Endothelial cell (in vitro differentiated cells): ENCODE data around the gene SNX27. TPM values are rescaled to one million over a fixed set of nuclear protein-coding genes. Genes with fewer than 3 reads are reported as not detected.

Source experiments
- DNase-seq: peaks from one replicate; pipeline ENCODE4 v3.0.0; 2021; ENCODE audit warnings: low spot score
- H3K27ac Mint-ChIP-seq: one replicate; pipeline ENCODE4 v1.8.0; 2021; ENCODE audit warnings: mixed read lengths, inconsistent platforms; ENCODE audit not compliant: unreplicated experiment
- H3K27me3 Mint-ChIP-seq: one replicate; pipeline ENCODE4 v1.8.0; 2021; ENCODE audit warnings: mild to moderate bottlenecking, moderate library complexity, mixed read lengths, inconsistent platforms; ENCODE audit not compliant: unreplicated experiment
- H3K36me3 Mint-ChIP-seq: one replicate; pipeline ENCODE4 v1.8.0; 2021; ENCODE audit warnings: mild to moderate bottlenecking, low read depth, mixed read lengths, inconsistent platforms; ENCODE audit not compliant: unreplicated experiment
- H3K4me1 Mint-ChIP-seq: one replicate; pipeline ENCODE4 v1.8.0; 2021; ENCODE audit warnings: mild to moderate bottlenecking, mixed read lengths, inconsistent platforms; ENCODE audit not compliant: unreplicated experiment
- H3K4me3 Mint-ChIP-seq: one replicate; pipeline ENCODE4 v1.8.0; 2021; ENCODE audit warnings: mild to moderate bottlenecking, mixed read lengths, inconsistent platforms; ENCODE audit not compliant: unreplicated experiment
- H3K9me3 Mint-ChIP-seq: one replicate; pipeline ENCODE4 v1.8.0; 2021; ENCODE audit warnings: mixed read lengths, inconsistent platforms; ENCODE audit not compliant: unreplicated experiment
- CTCF ChIP-seq: fragments of 200-600 bp; sonication (generic); IDR thresholded peaks from one replicate; pipeline ENCODE4 v1.5.0; 2021; ENCODE audit warnings: antibody characterized with exemption; ENCODE audit not compliant: unreplicated experiment
- total RNA-seq: library from RNA; stranded (reverse); fragmentation: NEBNext Ultra II Directional; extraction: Animal tissue kit (Norgen Biotek cat#: 25700); gene quantifications from one replicate; pipeline ENCODE4 v1.2.1, GENCODE V29; 2021; ENCODE audit not compliant: unreplicated experiment

The SNX27 gene
- total RNA-seq, 1 donor from 2014 or later: 28.9 TPM

- H3K36me3 Mint-ChIP-seq: no peaks in the 10 kb centered on the region
- H3K27ac Mint-ChIP-seq: no peak overlapping the region
- peaks cover 7% of the 10 kb centered on the region for H3K27me3 Mint-ChIP-seq
- H3K4me1 Mint-ChIP-seq: peaks cover 6% of the 10 kb centered on the region
- no peaks in the 10 kb centered on the region for H3K9me3 Mint-ChIP-seq
- no peak overlapping the region for H3K4me3 Mint-ChIP-seq
- DNase-seq: no peak
- TF ChIP-seq CTCF: no peak
Observed at GRCh38 chr1:151711044-151711800, 99.4 kb downstream of the SNX27 start.

- Mint-ChIP-seq H3K4me3 (no peak overlapping the region), H3K27me3 (peaks cover 9% of the 10 kb centered on the region), H3K9me3 (no peaks in the 10 kb centered on the region), H3K27ac (no peak overlapping the region), H3K4me1 (peaks cover 5% of the 10 kb centered on the region), H3K36me3 (no peaks in the 10 kb centered on the region)
- TF ChIP-seq CTCF: no peak
- DNase-seq: no peak
Observed at GRCh38 chr1:151711951-151712350, 100.1 kb downstream of the SNX27 start.

GRCh38 chr1:151713044-151713443 is 101.2 kb downstream of the SNX27 start:
- H3K4me3 Mint-ChIP-seq: no peak overlapping the region
- TF ChIP-seq CTCF: no peak
- H3K9me3 Mint-ChIP-seq: no peaks in the 10 kb centered on the region
- peaks cover 6% of the 10 kb centered on the region for H3K4me1 Mint-ChIP-seq
- no peak overlapping the region for H3K27ac Mint-ChIP-seq
- H3K36me3 Mint-ChIP-seq: no peaks in the 10 kb centered on the region
- peaks cover 12% of the 10 kb centered on the region for H3K27me3 Mint-ChIP-seq
- DNase-seq: no peak

GRCh38 chr1:151713874-151714273 is 102.0 kb downstream of the SNX27 start:
- H3K27me3 Mint-ChIP-seq: peaks cover 16% of the 10 kb centered on the region
- H3K27ac Mint-ChIP-seq: no peak overlapping the region
- DNase-seq: no peak
- no peak for TF ChIP-seq CTCF
- H3K4me3 Mint-ChIP-seq: no peak overlapping the region
- no peaks in the 10 kb centered on the region for H3K9me3 Mint-ChIP-seq
- H3K36me3 Mint-ChIP-seq: no peaks in the 10 kb centered on the region
- peaks cover 10% of the 10 kb centered on the region for H3K4me1 Mint-ChIP-seq
